ENCODE measurements around the gene SRMS. TPM values are rescaled to one million over a fixed set of nuclear protein-coding genes. Genes with fewer than 3 reads are reported as not detected.

The SRMS gene
- total and polyA plus RNA-seq, 4 donors, result not detected

DNA sequence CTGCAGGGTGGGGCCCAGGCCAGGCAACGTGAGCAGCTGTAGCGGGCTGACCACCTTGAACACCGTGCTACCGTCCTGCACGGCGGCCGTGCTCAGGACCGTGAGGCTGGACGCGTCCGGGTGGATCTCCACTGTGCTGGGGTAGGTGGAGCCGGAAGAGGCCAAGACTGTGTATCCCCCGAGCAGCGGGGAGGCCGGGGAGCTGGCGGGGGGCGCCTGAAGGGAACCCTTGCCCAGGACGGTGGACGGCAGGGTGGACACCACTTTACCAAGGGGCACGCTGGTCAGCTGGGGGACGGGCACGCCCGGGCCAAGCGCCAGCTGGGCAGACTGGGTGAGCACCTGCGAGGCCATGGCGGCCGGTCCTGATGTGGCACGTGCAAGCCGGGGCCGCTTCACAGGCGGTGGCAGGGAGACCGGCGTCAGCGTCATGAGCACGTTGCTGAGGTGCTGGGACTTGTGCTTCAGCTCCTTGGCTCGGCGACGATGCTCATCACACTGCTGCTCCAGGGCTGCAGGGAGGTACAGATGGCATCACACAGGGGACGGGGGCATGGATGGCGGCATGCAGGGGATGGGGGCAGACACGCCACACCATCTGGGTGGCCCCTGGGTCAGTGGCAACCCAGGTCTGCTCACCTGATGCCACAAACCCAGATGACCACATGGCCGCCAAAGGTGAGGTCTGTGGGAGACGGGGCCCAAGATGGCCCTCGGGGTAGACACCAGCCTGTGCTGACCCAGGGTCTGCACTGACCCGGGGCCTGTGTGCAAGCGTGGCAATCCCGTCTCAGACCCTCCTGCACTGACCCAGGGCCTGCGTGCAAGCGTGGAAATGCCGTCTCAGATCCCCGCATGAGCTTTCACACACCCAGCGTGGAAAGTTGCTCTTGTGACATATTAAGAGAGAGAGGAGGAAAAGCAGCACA lies 42.9 kb upstream of the SRMS start:
- Histone ChIP-seq H3K27ac (ENCODE audit: low read depth in 1 of 2, low read length in 2 of 2) (no peak overlapping the region), H3K9me3 (ENCODE audit: control insufficient read depth in 4 of 4, low read length in 3 of 4) (no peaks in the 10 kb centered on the region), H3K4me1 (ENCODE audit: control insufficient read depth in 4 of 4, insufficient read depth in 4 of 4, low read length in 3 of 4) (no peaks in the 10 kb centered on the region), H3K4me3 (ENCODE audit: low read depth in 1 of 3, low read length in 3 of 3) (no peak overlapping the region), H3K27me3 (ENCODE audit: control insufficient read depth in 4 of 4, insufficient read depth in 4 of 4, low read length in 3 of 4) (no peaks in the 10 kb centered on the region), H3K9ac (ENCODE audit: low read depth in 1 of 2, low read length in 2 of 2) (no peak overlapping the region), H3K36me3 (ENCODE audit: control insufficient read depth in 4 of 4, insufficient read depth in 3 of 4, low read depth in 1 of 4, low read length in 3 of 4) (peaks cover 0 to 44% (median 15%) of the 10 kb centered on the region in 4 donors)
- TF ChIP-seq, protein P1, sequence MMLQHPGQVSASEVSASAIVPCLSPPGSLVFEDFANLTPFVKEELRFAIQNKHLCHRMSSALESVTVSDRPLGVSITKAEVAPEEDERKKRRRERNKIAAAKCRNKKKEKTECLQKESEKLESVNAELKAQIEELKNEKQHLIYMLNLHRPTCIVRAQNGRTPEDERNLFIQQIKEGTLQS (IDR thresholded peaks at IDR 0.05), result no peak
- TF ChIP-seq RAD21 (IDR thresholded peaks at IDR 0.05) (no peak), SP1 (IDR thresholded peaks at IDR 0.05) (no peak), HNF4G (IDR thresholded peaks at IDR 0.05) (no peak), NR2F2 (IDR thresholded peaks at IDR 0.05) (no peak), FOXA1 (IDR thresholded peaks at IDR 0.05) (no peak), RXRA (IDR thresholded peaks at IDR 0.05) (no peak), JUND (IDR thresholded peaks at IDR 0.05) (no peak), TAF1 (conservative IDR thresholded peaks at IDR 0.05) (no peak), EGR1 (IDR thresholded peaks at IDR 0.05; ENCODE audit: low read depth in 2 of 2) (no peak), HNF4A (conservative IDR thresholded peaks at IDR 0.05) (no peak)
- TF ChIP-seq, protein P2, sequence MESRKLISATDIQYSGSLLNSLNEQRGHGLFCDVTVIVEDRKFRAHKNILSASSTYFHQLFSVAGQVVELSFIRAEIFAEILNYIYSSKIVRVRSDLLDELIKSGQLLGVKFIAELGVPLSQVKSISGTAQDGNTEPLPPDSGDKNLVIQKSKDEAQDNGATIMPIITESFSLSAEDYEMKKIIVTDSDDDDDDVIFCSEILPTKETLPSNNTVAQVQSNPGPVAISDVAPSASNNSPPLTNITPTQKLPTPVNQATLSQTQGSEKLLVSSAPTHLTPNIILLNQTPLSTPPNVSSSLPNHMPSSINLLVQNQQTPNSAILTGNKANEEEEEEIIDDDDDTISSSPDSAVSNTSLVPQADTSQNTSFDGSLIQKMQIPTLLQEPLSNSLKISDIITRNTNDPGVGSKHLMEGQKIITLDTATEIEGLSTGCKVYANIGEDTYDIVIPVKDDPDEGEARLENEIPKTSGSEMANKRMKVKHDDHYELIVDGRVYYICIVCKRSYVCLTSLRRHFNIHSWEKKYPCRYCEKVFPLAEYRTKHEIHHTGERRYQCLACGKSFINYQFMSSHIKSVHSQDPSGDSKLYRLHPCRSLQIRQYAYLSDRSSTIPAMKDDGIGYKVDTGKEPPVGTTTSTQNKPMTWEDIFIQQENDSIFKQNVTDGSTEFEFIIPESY (IDR thresholded peaks at IDR 0.05), result no peak
- TF ChIP-seq, protein P3, sequence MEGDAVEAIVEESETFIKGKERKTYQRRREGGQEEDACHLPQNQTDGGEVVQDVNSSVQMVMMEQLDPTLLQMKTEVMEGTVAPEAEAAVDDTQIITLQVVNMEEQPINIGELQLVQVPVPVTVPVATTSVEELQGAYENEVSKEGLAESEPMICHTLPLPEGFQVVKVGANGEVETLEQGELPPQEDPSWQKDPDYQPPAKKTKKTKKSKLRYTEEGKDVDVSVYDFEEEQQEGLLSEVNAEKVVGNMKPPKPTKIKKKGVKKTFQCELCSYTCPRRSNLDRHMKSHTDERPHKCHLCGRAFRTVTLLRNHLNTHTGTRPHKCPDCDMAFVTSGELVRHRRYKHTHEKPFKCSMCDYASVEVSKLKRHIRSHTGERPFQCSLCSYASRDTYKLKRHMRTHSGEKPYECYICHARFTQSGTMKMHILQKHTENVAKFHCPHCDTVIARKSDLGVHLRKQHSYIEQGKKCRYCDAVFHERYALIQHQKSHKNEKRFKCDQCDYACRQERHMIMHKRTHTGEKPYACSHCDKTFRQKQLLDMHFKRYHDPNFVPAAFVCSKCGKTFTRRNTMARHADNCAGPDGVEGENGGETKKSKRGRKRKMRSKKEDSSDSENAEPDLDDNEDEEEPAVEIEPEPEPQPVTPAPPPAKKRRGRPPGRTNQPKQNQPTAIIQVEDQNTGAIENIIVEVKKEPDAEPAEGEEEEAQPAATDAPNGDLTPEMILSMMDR (IDR thresholded peaks at IDR 0.05; ENCODE audit: low read depth, low read length, missing input control), result no peak
- TF ChIP-seq, protein P4, sequence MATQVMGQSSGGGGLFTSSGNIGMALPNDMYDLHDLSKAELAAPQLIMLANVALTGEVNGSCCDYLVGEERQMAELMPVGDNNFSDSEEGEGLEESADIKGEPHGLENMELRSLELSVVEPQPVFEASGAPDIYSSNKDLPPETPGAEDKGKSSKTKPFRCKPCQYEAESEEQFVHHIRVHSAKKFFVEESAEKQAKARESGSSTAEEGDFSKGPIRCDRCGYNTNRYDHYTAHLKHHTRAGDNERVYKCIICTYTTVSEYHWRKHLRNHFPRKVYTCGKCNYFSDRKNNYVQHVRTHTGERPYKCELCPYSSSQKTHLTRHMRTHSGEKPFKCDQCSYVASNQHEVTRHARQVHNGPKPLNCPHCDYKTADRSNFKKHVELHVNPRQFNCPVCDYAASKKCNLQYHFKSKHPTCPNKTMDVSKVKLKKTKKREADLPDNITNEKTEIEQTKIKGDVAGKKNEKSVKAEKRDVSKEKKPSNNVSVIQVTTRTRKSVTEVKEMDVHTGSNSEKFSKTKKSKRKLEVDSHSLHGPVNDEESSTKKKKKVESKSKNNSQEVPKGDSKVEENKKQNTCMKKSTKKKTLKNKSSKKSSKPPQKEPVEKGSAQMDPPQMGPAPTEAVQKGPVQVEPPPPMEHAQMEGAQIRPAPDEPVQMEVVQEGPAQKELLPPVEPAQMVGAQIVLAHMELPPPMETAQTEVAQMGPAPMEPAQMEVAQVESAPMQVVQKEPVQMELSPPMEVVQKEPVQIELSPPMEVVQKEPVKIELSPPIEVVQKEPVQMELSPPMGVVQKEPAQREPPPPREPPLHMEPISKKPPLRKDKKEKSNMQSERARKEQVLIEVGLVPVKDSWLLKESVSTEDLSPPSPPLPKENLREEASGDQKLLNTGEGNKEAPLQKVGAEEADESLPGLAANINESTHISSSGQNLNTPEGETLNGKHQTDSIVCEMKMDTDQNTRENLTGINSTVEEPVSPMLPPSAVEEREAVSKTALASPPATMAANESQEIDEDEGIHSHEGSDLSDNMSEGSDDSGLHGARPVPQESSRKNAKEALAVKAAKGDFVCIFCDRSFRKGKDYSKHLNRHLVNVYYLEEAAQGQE (IDR thresholded peaks at IDR 0.05), result no peak
- TF ChIP-seq, protein P5, sequence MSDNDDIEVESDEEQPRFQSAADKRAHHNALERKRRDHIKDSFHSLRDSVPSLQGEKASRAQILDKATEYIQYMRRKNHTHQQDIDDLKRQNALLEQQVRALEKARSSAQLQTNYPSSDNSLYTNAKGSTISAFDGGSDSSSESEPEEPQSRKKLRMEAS (IDR thresholded peaks at IDR 0.05), result no peak
- DNase-seq (ENCODE audit: low spot score), result no peak
- 96% methylated on average over 52 of the region's 52 CpGs for WGBS

Data from liver (tissue), 9 donors.